ENCODE measurements around the gene GMDS. TPM values are rescaled to one million over a fixed set of nuclear protein-coding genes. Genes with fewer than 3 reads are reported as not detected.

Gene GMDS
- total and polyA plus RNA-seq, 2 of the 4 experiments (the other 2 are of a cell fraction) = 7.3 to 21.9 TPM

GRCh38 chr6:1605004-1605892 lies 640.2 kb downstream of the GMDS start:
- WGBS, 2 experiments (ENCODE audit: extremely low coverage in 2 of 2, insufficient read length in 1 of 2) = 39% methylated on average over 31 of the region's 65 CpGs; no CpG with 5 or more reads in 1 of the 2 experiments
- no peak for TF ChIP-seq BHLHE40 (IDR thresholded peaks at IDR 0.05; ENCODE audit: low read depth, low read length)
- TF ChIP-seq SMC3 (IDR thresholded peaks at IDR 0.05; ENCODE audit: low read depth, low read length) = no peak
- no peak for TF ChIP-seq MAZ (IDR thresholded peaks at IDR 0.05; ENCODE audit: borderline replicate concordance, low read depth, low read length)
- no peak for TF ChIP-seq CTCF (conservative IDR thresholded peaks at IDR 0.05; ENCODE audit: low read depth, low read length)
- TF ChIP-seq RCOR1 (IDR thresholded peaks at IDR 0.05; ENCODE audit: insufficient replicate concordance, low read length) = no peak
- no peak for TF ChIP-seq FOS (IDR thresholded peaks at IDR 0.05; ENCODE audit: low read depth, low read length)
- TF ChIP-seq CEBPB (IDR thresholded peaks at IDR 0.05; ENCODE audit: low read depth, low read length) = no peak
- TF ChIP-seq RAD21 (IDR thresholded peaks at IDR 0.05; ENCODE audit: low read length) = no peak
- no peak for TF ChIP-seq MAFK (IDR thresholded peaks at IDR 0.05; ENCODE audit: low read depth, low read length)
- TF ChIP-seq RFX5 (IDR thresholded peaks at IDR 0.05; ENCODE audit: low read depth, low read length) = no peak
- no peak for TF ChIP-seq USF2 (IDR thresholded peaks at IDR 0.05; ENCODE audit: low read depth, low read length)
- TF ChIP-seq MXI1 (IDR thresholded peaks at IDR 0.05; ENCODE audit: borderline replicate concordance, low read depth, low read length) = no peak
- TF ChIP-seq CHD1 (IDR thresholded peaks at IDR 0.05; ENCODE audit: low read depth, low read length) = no peak
- H3K14ac ChIP-seq (replicated peaks; ENCODE audit: low read depth, low read length) = no peak overlapping the region
- POLR2A ChIA-PET (ENCODE audit: unreplicated experiment) = no interaction called here
- CTCF ChIA-PET = interaction anchor here (0.5 to 3.2 kb wide), 3 partner anchors 499 to 1087 kb away, joined by 4 to 9 read pairs (median 4); no protein-coding TSS in a partner anchor
- H2BK20ac ChIP-seq (ENCODE audit: low read depth, low read length) = no peak overlapping the region
- no peak overlapping the region for H3K56ac ChIP-seq (ENCODE audit: extremely low read depth, insufficient read depth, low read length)
- H3K9me3 ChIP-seq (ENCODE audit: control insufficient read depth, insufficient read depth, low read length) = peaks cover 7% of the 10 kb centered on the region; the same call in 1 of the 2 replicates
- H4K5ac ChIP-seq (ENCODE audit: low read depth, low read length) = no peak overlapping the region
- ATAC-seq (ENCODE audit: low read depth) (no peak), DNase-seq (no peak)
- no peak overlapping the region for H3K18ac ChIP-seq (ENCODE audit: low read depth, low read length)
- H3K79me1 ChIP-seq (ENCODE audit: low read depth in 1 of 2, low read length in 2 of 2) = no peaks in the 10 kb centered on the region; a peak in 1 of 4 replicates
- H3K27ac ChIP-seq (ENCODE audit: insufficient read depth, low read length) = no peak overlapping the region
- H2BK120ac ChIP-seq (ENCODE audit: low read depth, low read length) = no peak overlapping the region
- H2BK5ac ChIP-seq (ENCODE audit: low read depth, low read length, poor library complexity, severe bottlenecking) = no peak overlapping the region
- dilution Hi-C loops (cut with HindIII; ENCODE audit: low sequenced_read_pairs, unreplicated experiment) = no loop called here
- in situ Hi-C loops (cut with MboI; ENCODE audit: low sequenced_read_pairs) = loop anchor here (10.0 kb wide), 1 partner anchor 580 kb away; no protein-coding TSS in a partner anchor
- no peak overlapping the region; the same call in 1 of the 2 replicates for H3K4ac ChIP-seq (ENCODE audit: low read depth, low read length)
- no peak overlapping the region for H2AK9ac ChIP-seq (replicated peaks; ENCODE audit: low read depth, low read length, poor library complexity)
- intact Hi-C loops (cut with micrococcal nuclease) = loop anchor here (2.0 kb wide), 3 partner anchors 500 to 844 kb away; no protein-coding TSS in a partner anchor
- H3K23ac ChIP-seq (ENCODE audit: low read depth, low read length) = no peak overlapping the region
- H4K91ac ChIP-seq (ENCODE audit: insufficient read depth, low read depth, low read length) = no peak overlapping the region
- H3K9me1 ChIP-seq (ENCODE audit: insufficient read depth, low read length) = no peaks in the 10 kb centered on the region
- H3K4me1 ChIP-seq (ENCODE audit: control insufficient read depth, insufficient read depth, low read length) = peaks cover 2% of the 10 kb centered on the region; the same call in 1 of the 2 replicates
- no peak overlapping the region for H3K9ac ChIP-seq (ENCODE audit: low read depth, low read length)
- 0 out of 2 replicates have a peak overlapping the region, but pooled peaks have one; percentile 35 for H2AK5ac ChIP-seq (ENCODE audit: low read depth, low read length)
- H3K4me3 ChIP-seq (ENCODE audit: insufficient read depth, low read depth, low read length) = no peak overlapping the region
- no TSS peak for BruUV-seq (replicated peaks)
- H4K8ac ChIP-seq (ENCODE audit: low read depth in 2 of 2, low read length in 2 of 2) = no peak overlapping the region
- no peak overlapping the region; the same call in 1 of the 2 replicates for H3K4me2 ChIP-seq (ENCODE audit: low read depth, low read length)
- H4K20me1 ChIP-seq (ENCODE audit: insufficient read depth, low read length) = no peaks in the 10 kb centered on the region
- peaks cover 29% of the 10 kb centered on the region for H3K27me3 ChIP-seq (ENCODE audit: control insufficient read depth, insufficient read depth, low read length)
- peak overlapping the region; percentile 93 for H2AFZ ChIP-seq (replicated peaks; ENCODE audit: low read length, poor library complexity)
- H2BK15ac ChIP-seq (ENCODE audit: low read depth, low read length) = no peak overlapping the region
- no peaks in the 10 kb centered on the region for H3K36me3 ChIP-seq (ENCODE audit: control insufficient read depth, insufficient read depth, low read length)
